H1 (cell line): ENCODE results near the gene CACNA1D. TPM values are rescaled to one million over a fixed set of nuclear protein-coding genes. Genes with fewer than 3 reads are reported as not detected.

ENCODE experiments used
- CTCF ChIA-PET: fragments of 300-600 bp; sonication (Branson Sonifier 250); formaldehyde crosslinking; loops from one replicate; lab custom pipeline; 2021; ENCODE audit not compliant: partially characterized antibody; lab: Charles Lee
- POLR2A ChIA-PET: fragments of 300-600 bp; sonication (Branson Sonifier 250); formaldehyde crosslinking; loops from one replicate; lab custom pipeline; 2021; ENCODE audit warnings: inconsistent platforms; ENCODE audit not compliant: partially characterized antibody; lab: Charles Lee
- DNase-seq, 2 experiments: peaks; one replicate each; pipeline versions ENCODE4 v3.0.0 to v3.0.0-alpha.2; 2010 to 2022; ENCODE audit warnings: low spot score in 2 of 2, low read depth in 1 of 2, mixed read lengths in 1 of 2
- FAIRE-seq: peaks from 2 replicates; lab custom pipeline; 2011; peaks lifted over from hg19 to GRCh38; lab: Jason Lieb, UNC
- H2AFZ ChIP-seq: 2 replicates; pipeline ENCODE4 v1.8.1; 2012; ENCODE audit warnings: low read length, inconsistent platforms
- H2AK5ac ChIP-seq: 2 replicates; pipeline ENCODE4 v1.6.1; 2013; ENCODE audit warnings: low read depth, low read length
- H2BK120ac ChIP-seq: replicated peaks from 2 replicates; pipeline ENCODE3; 2013; ENCODE audit warnings: low read depth, low read length, inconsistent platforms
- H2BK12ac ChIP-seq: 2 replicates; pipeline ENCODE4 v1.6.1; 2013; ENCODE audit warnings: low read depth, low read length
- H2BK15ac ChIP-seq: 2 replicates; pipeline ENCODE4 v1.6.1; 2013; ENCODE audit warnings: low read length
- H2BK20ac ChIP-seq: 2 replicates; pipeline ENCODE4 v1.6.1; 2013; ENCODE audit warnings: low read length
- H2BK5ac ChIP-seq: 2 replicates; pipeline ENCODE4 v1.6.1; 2013; ENCODE audit warnings: low read depth, low read length
- H3K14ac ChIP-seq: 2 replicates; pipeline ENCODE4 v1.6.1; 2013; ENCODE audit warnings: inconsistent platforms; ENCODE audit not compliant: insufficient read length
- H3K18ac ChIP-seq: 2 replicates; pipeline ENCODE4 v1.6.1; 2013; ENCODE audit warnings: low read length; ENCODE audit errors: extremely low read depth
- H3K23ac ChIP-seq: 2 replicates; pipeline ENCODE4 v1.6.1; 2013; ENCODE audit warnings: inconsistent platforms; ENCODE audit not compliant: insufficient read length
- H3K23me2 ChIP-seq: 2 replicates; pipeline ENCODE4 v1.6.1; 2013; ENCODE audit warnings: low read depth, low read length
- H3K27ac ChIP-seq: 2 replicates; pipeline ENCODE4 v1.6.1; 2011; ENCODE audit warnings: low read depth, low read length, inconsistent platforms
- H3K27me3 ChIP-seq, 4 experiments: replicated peaks in 1 of 4; 1 replicate in 1 of 4; 2 replicates in 3 of 4; pipeline versions ENCODE4 v1.6.1 to v1.8.1; 2011 to 2013; ENCODE audit warnings: low read length in 3 of 4, mild to moderate bottlenecking in 3 of 4, inconsistent platforms in 2 of 4, mixed read lengths in 2 of 4, moderate library complexity in 1 of 4; ENCODE audit not compliant: control insufficient read depth in 3 of 4, insufficient read depth in 3 of 4; ENCODE audit errors: extremely low read depth in 1 of 4
- H3K36me3 ChIP-seq, 4 experiments: 2 replicates each; pipeline versions ENCODE4 v1.6.1 to v1.8.1; 2011 to 2013; ENCODE audit warnings: mild to moderate bottlenecking in 4 of 4, low read length in 3 of 4, moderate library complexity in 2 of 4, control low read depth in 1 of 4, inconsistent platforms in 1 of 4; ENCODE audit not compliant: insufficient read depth in 4 of 4, control insufficient read depth in 2 of 4
- H3K4ac ChIP-seq: replicated peaks from 2 replicates; pipeline ENCODE3; 2013; ENCODE audit warnings: low read length, low read depth, mixed read lengths, inconsistent platforms; ENCODE audit not compliant: insufficient read length
- H3K4me1 ChIP-seq, 4 experiments: replicated peaks in 1 of 4; 1 replicate in 1 of 4; 2 replicates in 3 of 4; pipeline versions ENCODE4 v1.6.1 to v1.8.1; 2011 to 2013; ENCODE audit warnings: low read length in 3 of 4, inconsistent platforms in 2 of 4, mixed read lengths in 1 of 4; ENCODE audit not compliant: insufficient read depth in 4 of 4, control insufficient read depth in 3 of 4
- H3K4me2 ChIP-seq, 2 experiments: 2 replicates each; pipeline versions ENCODE4 v1.6.1 to v1.8.1; 2011 to 2013; ENCODE audit warnings: low read depth in 2 of 2, low read length in 2 of 2, control low read depth in 1 of 2, inconsistent platforms in 1 of 2, mild to moderate bottlenecking in 1 of 2; ENCODE audit not compliant: insufficient read depth in 1 of 2
- H3K4me3 ChIP-seq, 4 experiments: fragments of 200-600, 300-600 bp in 1 of 4; sonication (generic), shearing (Covaris generic), sonication (Bioruptor Twin) in 1 of 4; 2 replicates each; pipeline versions ENCODE4 v1.5.1 to v1.8.1; 2011 to 2016; ENCODE audit warnings: low read length in 4 of 4, low read depth in 3 of 4, control low read depth in 2 of 4, inconsistent platforms in 2 of 4, mild to moderate bottlenecking in 2 of 4, mixed read lengths in 1 of 4, moderate library complexity in 1 of 4; ENCODE audit not compliant: insufficient read depth in 2 of 4; ENCODE audit errors: extremely low read depth in 1 of 4
- H3K56ac ChIP-seq: replicated peaks from 2 replicates; pipeline ENCODE3; 2013; ENCODE audit warnings: low read depth, mild to moderate bottlenecking, mixed read lengths, low read length, inconsistent platforms; ENCODE audit not compliant: insufficient read length
- H3K79me1 ChIP-seq: 2 replicates; pipeline ENCODE4 v1.6.1; 2013; ENCODE audit warnings: low read depth, low read length, control low read depth
- H3K79me2 ChIP-seq, 2 experiments: 2 replicates each; pipeline versions ENCODE4 v1.6.1 to v1.8.1; 2012 to 2013; ENCODE audit warnings: low read length in 2 of 2, mild to moderate bottlenecking in 2 of 2, inconsistent platforms in 1 of 2; ENCODE audit not compliant: insufficient read depth in 2 of 2, control insufficient read depth in 1 of 2
- H3K9ac ChIP-seq, 4 experiments: replicated peaks in 1 of 4; 1 replicate in 1 of 4; 2 replicates in 3 of 4; pipeline versions ENCODE4 v1.6.1 to v1.8.1; 2011 to 2013; ENCODE audit warnings: low read depth in 3 of 4, low read length in 3 of 4, control low read depth in 2 of 4, mild to moderate bottlenecking in 2 of 4, moderate library complexity in 2 of 4, inconsistent platforms in 1 of 4; ENCODE audit errors: extremely low read depth in 1 of 4
- H3K9me3 ChIP-seq, 2 experiments: 2 replicates each; pipeline versions ENCODE4 v1.6.1 to v1.8.1; 2012 to 2013; ENCODE audit warnings: mild to moderate bottlenecking in 2 of 2, moderate library complexity in 2 of 2, control low read depth in 1 of 2, inconsistent platforms in 1 of 2, low read depth in 1 of 2, low read length in 1 of 2, mixed read lengths in 1 of 2; ENCODE audit not compliant: insufficient read depth in 2 of 2
- H4K20me1 ChIP-seq, 2 experiments: replicated peaks in 1 of 2; 2 replicates each; pipeline versions ENCODE3 to v1.8.1; 2011 to 2013; ENCODE audit warnings: inconsistent platforms in 2 of 2, low read length in 2 of 2, mild to moderate bottlenecking in 1 of 2; ENCODE audit not compliant: insufficient read depth in 2 of 2, control insufficient read depth in 1 of 2
- H4K5ac ChIP-seq: 2 replicates; pipeline ENCODE4 v1.6.1; 2013; ENCODE audit warnings: low read length, low read depth, mixed read lengths, inconsistent platforms; ENCODE audit not compliant: insufficient read length
- H4K8ac ChIP-seq: 2 replicates; pipeline ENCODE4 v1.8.0; 2013; ENCODE audit warnings: mild to moderate bottlenecking, moderate library complexity, low read length, inconsistent platforms; ENCODE audit not compliant: insufficient read depth; ENCODE audit errors: extremely low read depth
- H4K91ac ChIP-seq: replicated peaks from 2 replicates; pipeline ENCODE3; 2013; ENCODE audit warnings: low read length, mixed read lengths, inconsistent platforms; ENCODE audit not compliant: insufficient read length
- BACH1 ChIP-seq: IDR thresholded peaks from 2 replicates; pipeline ENCODE4 v1.6.1; 2012; ENCODE audit warnings: low read length, improper control_type of control experiment
- BRCA1 ChIP-seq: IDR thresholded peaks from 2 replicates; pipeline ENCODE4 v1.6.1; 2012; ENCODE audit warnings: low read depth, low read length, improper control_type of control experiment
- CBX5 ChIP-seq: fragments of 300-800, 300-1000 bp; sonication (generic); IDR thresholded peaks from 2 replicates; pipeline ENCODE4 v1.7.1; 2016; ENCODE audit warnings: antibody characterized with exemption, low read length, low read depth
- CEBPB ChIP-seq: IDR thresholded peaks from 2 replicates; pipeline ENCODE4 v1.6.1; 2012; ENCODE audit warnings: low read depth, low read length
- CHD2 ChIP-seq: IDR thresholded peaks from 2 replicates; pipeline ENCODE4 v1.6.1; 2012; ENCODE audit warnings: low read length, improper control_type of control experiment
- FOSL1 ChIP-seq: IDR thresholded peaks from 2 replicates; pipeline ENCODE4 v1.6.1; 2011; ENCODE audit warnings: mild to moderate bottlenecking, low read depth, low read length, moderate library complexity; ENCODE audit not compliant: insufficient read depth
- KDM4A ChIP-seq: IDR thresholded peaks from one replicate; pipeline ENCODE4 v1.7.1; 2012; ENCODE audit warnings: low read depth, mild to moderate bottlenecking, moderate library complexity, low read length, inconsistent platforms; ENCODE audit not compliant: severe bottlenecking
- MAFK ChIP-seq: IDR thresholded peaks from 2 replicates; pipeline ENCODE4 v1.6.1; 2012; ENCODE audit warnings: low read depth, mild to moderate bottlenecking, improper control_type of control experiment, low read length
- RBBP5 ChIP-seq: IDR thresholded peaks from 2 replicates; pipeline ENCODE4 v1.7.1; 2012; ENCODE audit warnings: low read depth, mild to moderate bottlenecking, inconsistent platforms, low read length, moderate library complexity, borderline replicate concordance
- RNF2 ChIP-seq: fragments of 200-900, 300-1000 bp; sonication (generic); IDR thresholded peaks from 2 replicates; pipeline ENCODE4 v1.7.1; 2016; ENCODE audit warnings: borderline replicate concordance, low read depth, mild to moderate bottlenecking, antibody characterized with exemption, low read length; ENCODE audit not compliant: poor library complexity, severe bottlenecking; ENCODE audit errors: missing control alignments
- RXRA ChIP-seq: IDR thresholded peaks from 2 replicates; pipeline ENCODE4 v1.6.1; 2011; ENCODE audit warnings: low read depth, mild to moderate bottlenecking, low read length, moderate library complexity; ENCODE audit not compliant: insufficient read depth
- SIRT6 ChIP-seq: IDR thresholded peaks from one replicate; pipeline ENCODE4 v1.7.1; 2012; ENCODE audit warnings: low read length, inconsistent platforms
- SP2 ChIP-seq: IDR thresholded peaks from 2 replicates; pipeline ENCODE4 v1.6.1; 2012; ENCODE audit warnings: mild to moderate bottlenecking, low read length, inconsistent platforms
- YY1 ChIP-seq: IDR thresholded peaks from 2 replicates; pipeline ENCODE4 v1.6.1; 2011; ENCODE audit warnings: low read depth, mild to moderate bottlenecking, low read length
- ZNF274 ChIP-seq: IDR thresholded peaks from 2 replicates; pipeline ENCODE4 v1.7.0; 2012; ENCODE audit warnings: low read length, borderline replicate concordance; ENCODE audit errors: extremely low read depth
- WGBS, 2 experiments: shearing (Covaris generic) in 1 of 2; methylation state at CpG; one replicate each; pipeline versions ENCODE4 v1.1.6 to v1.1.7; 2013 to 2015; ENCODE audit warnings: low lambda C conversion rate in 2 of 2, mixed read lengths in 2 of 2, inconsistent platforms in 1 of 2, low coverage in 1 of 2, missing lambda C conversion rate in 1 of 2; ENCODE audit not compliant: insufficient replicate concordance in 2 of 2, insufficient coverage in 1 of 2, insufficient read length in 1 of 2; ENCODE audit errors: extremely low coverage in 1 of 2, missing lambda C conversion rate in 1 of 2; 5-methylcytosine and 5-hydroxymethylcytosine counted together
- polyA plus RNA-seq, 7 experiments: library from polyadenylated mRNA; depleted of rRNA in 3 of 7; stranded (reverse) in 5 of 7; unstranded in 2 of 7; fragments of >200 nt in 5 of 7; fragments of 200-250 nt in 2 of 7; gene quantifications; 1 replicate in 5 of 7; 2 replicates in 1 of 7; 4 replicates in 1 of 7; pipeline versions ENCODE4 v1.2.1 to v1.2.3, GENCODE V29; 2011 to 2013; ENCODE audit warnings: missing spikeins in 2 of 7, mixed read lengths in 2 of 7
- total RNA-seq: library from RNA; stranded (reverse); fragmentation: NEBNext Ultra II Directional; extraction: Animal tissue kit (Norgen Biotek cat#: 25700); gene quantifications from 2 replicates; pipeline ENCODE4 v1.2.1, GENCODE V29; 2021

CACNA1D gene
- total and polyA plus RNA-seq, 2 of the 8 experiments (the other 6 are each of a cell fraction or from before 2014, with no cell fraction given), result 2.0 to 2.9 TPM

- Histone ChIP-seq H3K56ac (no peak overlapping the region), H3K36me3 (no peaks in the 10 kb centered on the region), H3K4ac (no peak overlapping the region), H4K91ac (no peak overlapping the region), H3K79me1 (no peaks in the 10 kb centered on the region), H3K79me2 (no peaks in the 10 kb centered on the region), H3K27ac (no peak overlapping the region; the same call in 1 of the 2 replicates), H3K4me1 (peaks cover 0 to 7% (median 0%) of the 10 kb centered on the region in 4 experiments; a peak in 3 of 7 replicates), H3K9ac (no peak overlapping the region), H3K4me3 (no peak overlapping the region), H3K23me2 (peaks cover 6% of the 10 kb centered on the region; the same call in 1 of the 2 replicates), H4K5ac (no peak overlapping the region), H3K18ac (no peak overlapping the region), H3K4me2 (no peak overlapping the region), H2BK5ac (no peak overlapping the region), H2BK20ac (no peak overlapping the region), H4K20me1 (no peaks in the 10 kb centered on the region), H2AFZ (no peak overlapping the region), H4K8ac (no peak overlapping the region), H2BK120ac (no peak overlapping the region), H3K27me3 (no peaks in the 10 kb centered on the region; a peak in 1 of 7 replicates), H3K23ac (no peak overlapping the region), H2BK15ac (no peak overlapping the region), H3K9me3 (no peaks in the 10 kb centered on the region), H2AK5ac (peak overlapping the region; percentile 61; the same call in 1 of the 2 replicates), H2BK12ac (no peak overlapping the region), H3K14ac (no peak overlapping the region)
- FAIRE-seq (no peak), DNase-seq (no peak)
- CTCF ChIA-PET, result interaction anchor here (1.2 kb wide), 1 partner anchor 22 kb away, joined by 3 read pairs; no protein-coding TSS in a partner anchor
- WGBS, 2 experiments, result 89% methylated on average over 9 of the region's 9 CpGs; no CpG with 5 or more reads in 1 of the 2 experiments
- POLR2A ChIA-PET, result no interaction called here
- no peak for TF ChIP-seq BRCA1
- TF ChIP-seq MAFK, result no peak
- no peak for TF ChIP-seq RBBP5
- no peak for TF ChIP-seq YY1
- TF ChIP-seq RNF2, result no peak
- TF ChIP-seq FOSL1, result no peak
- no peak for TF ChIP-seq BACH1
- TF ChIP-seq SIRT6, result no peak
- no peak for TF ChIP-seq ZNF274
- no peak for TF ChIP-seq KDM4A
- no peak for TF ChIP-seq CEBPB
- no peak for TF ChIP-seq SP2
- TF ChIP-seq CBX5, result no peak
- no peak for TF ChIP-seq CHD2
- TF ChIP-seq RXRA, result no peak
These were observed 306.9 kb downstream of the CACNA1D start for GRCh38 chr3:53801319-53801718.
